ENCODE data around the gene NEK10.
A peak's percentile ranks its signal among the peaks of the same experiment; 100 is the strongest.
"Not testable (repeated sequence)": the region's sequence is repeated elsewhere in the genome, so short reads cannot be mapped to it uniquely, and the experiment has no call there.

NEK10 gene

GRCh38 chr3:27353221-27353620, 16.0 kb downstream of the NEK10 start:
- no peak for DNase-seq

- no peak for DNase-seq
Observed at GRCh38 chr3:27352047-27352446, 17.1 kb downstream of the NEK10 start.

GRCh38 chr3:27349832-27350231, 19.4 kb downstream of the NEK10 start:
- DNase-seq = no peak

- DNase-seq = no peak
Observed at GRCh38 chr3:27345959-27346865, 23.0 kb downstream of the NEK10 start.

- no peak for DNase-seq
Observed at GRCh38 chr3:27345493-27345892, 23.7 kb downstream of the NEK10 start.

- DNase-seq = no peak
Observed at GRCh38 chr3:27345045-27345444, 24.1 kb downstream of the NEK10 start.

GRCh38 chr3:27344192-27344591, 25.0 kb downstream of the NEK10 start:
- no peak for DNase-seq

GRCh38 chr3:27342267-27342666, 26.9 kb downstream of the NEK10 start:
- no peak for DNase-seq

- DNase-seq = peak; percentile 38
Observed at GRCh38 chr3:27340534-27340933, 28.6 kb downstream of the NEK10 start.

GRCh38 chr3:27335571-27335970, 33.6 kb downstream of the NEK10 start:
- no peak for DNase-seq

- no peak for DNase-seq
Observed at GRCh38 chr3:27333843-27334242, 35.3 kb downstream of the NEK10 start.

- not testable (repeated sequence) for DNase-seq
Observed at GRCh38 chr3:27328982-27329762, 40.0 kb downstream of the NEK10 start.

GRCh38 chr3:27326629-27327545, 42.3 kb downstream of the NEK10 start:
- DNase-seq = no peak

GRCh38 chr3:27326202-27326601, 43.0 kb downstream of the NEK10 start:
- DNase-seq = no peak

GRCh38 chr3:27325419-27325818, 43.8 kb downstream of the NEK10 start:
- DNase-seq = no peak

GRCh38 chr3:27324686-27325085, 44.5 kb downstream of the NEK10 start:
- no peak for DNase-seq

- DNase-seq = no peak
Observed at GRCh38 chr3:27323087-27323570, 46.1 kb downstream of the NEK10 start.

GRCh38 chr3:27322634-27323033, 46.5 kb downstream of the NEK10 start:
- no peak for DNase-seq

- no peak for DNase-seq
Observed at GRCh38 chr3:27319847-27320526, 49.2 kb downstream of the NEK10 start.

GRCh38 chr3:27319304-27319703, 49.9 kb downstream of the NEK10 start:
- DNase-seq = no peak

- no peak for DNase-seq
Observed at GRCh38 chr3:27317096-27317495, 52.1 kb downstream of the NEK10 start.

GRCh38 chr3:27315003-27315402, 54.2 kb downstream of the NEK10 start:
- DNase-seq = no peak
